DOHH2 (cell line): ENCODE measurements around the gene RASD2.

ENCODE experiments used
- H3F3A ChIP-seq: fragments of 200-600 bp; sonication (generic), shearing (Covaris generic); 2 replicates; pipeline ENCODE4 v1.6.0; 2016; ENCODE audit warnings: antibody characterized with exemption, mild to moderate bottlenecking; ENCODE audit not compliant: control insufficient read depth, insufficient read depth
- H3K27ac ChIP-seq: fragments of 200-600 bp; sonication (generic); 2 replicates; pipeline ENCODE4 v1.5.1; 2014; ENCODE audit warnings: low read depth, mild to moderate bottlenecking, low read length, moderate library complexity
- H3K27me3 ChIP-seq: fragments of 200-600 bp; sonication (generic); 2 replicates; pipeline ENCODE4 v1.6.1; 2014; ENCODE audit warnings: mild to moderate bottlenecking, low read length, mixed read lengths; ENCODE audit not compliant: control insufficient read depth
- H3K36me3 ChIP-seq: fragments of 200-600 bp; sonication (generic); 2 replicates; pipeline ENCODE4 v1.6.1; 2014; ENCODE audit warnings: mild to moderate bottlenecking, low read length, moderate library complexity, mixed read lengths; ENCODE audit not compliant: control insufficient read depth
- H3K4me1 ChIP-seq: fragments of 200-600 bp; sonication (generic); 2 replicates; pipeline ENCODE4 v1.6.1; 2014; ENCODE audit warnings: mild to moderate bottlenecking, low read length, mixed read lengths; ENCODE audit not compliant: control insufficient read depth
- H3K4me2 ChIP-seq: fragments of 200-600 bp; sonication (generic); 2 replicates; pipeline ENCODE4 v1.6.0; 2014; ENCODE audit warnings: mild to moderate bottlenecking, low read length, moderate library complexity
- H3K4me3 ChIP-seq: fragments of 200-600 bp; sonication (generic); 2 replicates; pipeline ENCODE4 v1.5.1; 2014; ENCODE audit warnings: mild to moderate bottlenecking, low read length, mixed read lengths
- H3K79me2 ChIP-seq: fragments of 200-600 bp; sonication (generic); 2 replicates; pipeline ENCODE4 v1.6.1; 2014; ENCODE audit warnings: mild to moderate bottlenecking, low read length, mixed read lengths; ENCODE audit not compliant: control insufficient read depth
- H3K9me2 ChIP-seq: fragments of 200-600 bp; sonication (generic); replicated peaks from 2 replicates; pipeline ENCODE4 v1.6.1; 2014; ENCODE audit warnings: mild to moderate bottlenecking, low read length, mixed read lengths; ENCODE audit not compliant: control insufficient read depth
- H3K9me3 ChIP-seq: fragments of 200-600 bp; sonication (generic); 2 replicates; pipeline ENCODE4 v1.6.1; 2014; ENCODE audit warnings: antibody characterized with exemption, low read length, mixed read lengths; ENCODE audit not compliant: control insufficient read depth, insufficient read depth
- H4K20me1 ChIP-seq: fragments of 200-600 bp; sonication (generic); 2 replicates; pipeline ENCODE4 v1.6.0; 2014; ENCODE audit warnings: low read depth, mild to moderate bottlenecking, antibody characterized with exemption, low read length, moderate library complexity; ENCODE audit not compliant: control insufficient read depth, insufficient read depth
- CTCF ChIP-seq: fragments of 200-600 bp; sonication (generic); IDR thresholded peaks from one replicate; pipeline ENCODE4 v1.5.1; 2014; ENCODE audit warnings: antibody characterized with exemption, mild to moderate bottlenecking, low read depth, low read length; ENCODE audit not compliant: poor library complexity, severe bottlenecking
- EZH2phosphoT487 ChIP-seq: fragments of 200-600 bp; sonication (generic); IDR thresholded peaks from 2 replicates; pipeline ENCODE4 v1.6.1; 2017; ENCODE audit warnings: borderline replicate concordance, mild to moderate bottlenecking, antibody characterized with exemption, low read length, moderate library complexity, mixed read lengths

The RASD2 gene

GRCh38 chr22:35582861-35583670 is 42.4 kb downstream of the RASD2 start:
- no peak overlapping the region for H3K27ac ChIP-seq
- H3K27me3 ChIP-seq = 0 out of 2 replicates have a peak, but pooled peaks cover 3% of the 10 kb centered on the region
- H3K79me2 ChIP-seq = no peaks in the 10 kb centered on the region
- no peaks in the 10 kb centered on the region for H4K20me1 ChIP-seq
- no peaks in the 10 kb centered on the region for H3K9me2 ChIP-seq
- no peaks in the 10 kb centered on the region for H3K9me3 ChIP-seq
- H3K4me2 ChIP-seq = no peak overlapping the region
- no peak overlapping the region for H3K4me3 ChIP-seq
- H3K4me1 ChIP-seq = no peaks in the 10 kb centered on the region
- no peaks in the 10 kb centered on the region for H3K36me3 ChIP-seq
- TF ChIP-seq CTCF (peak; percentile 97), EZH2phosphoT487 (no peak)
- no peaks in the 10 kb centered on the region for H3F3A ChIP-seq

- Histone ChIP-seq H3K27me3 (peaks cover 13% of the 10 kb centered on the region; the same call in 1 of the 2 replicates), H3F3A (no peaks in the 10 kb centered on the region), H3K9me2 (no peaks in the 10 kb centered on the region), H3K27ac (no peak overlapping the region), H3K4me2 (no peak overlapping the region), H3K79me2 (no peaks in the 10 kb centered on the region), H3K36me3 (no peaks in the 10 kb centered on the region), H4K20me1 (no peaks in the 10 kb centered on the region), H3K4me3 (no peak overlapping the region), H3K4me1 (no peaks in the 10 kb centered on the region), H3K9me3 (no peaks in the 10 kb centered on the region)
- no peak for TF ChIP-seq EZH2phosphoT487
- TF ChIP-seq CTCF = no peak
Observed at GRCh38 chr22:35586771-35587170, 46.1 kb downstream of the RASD2 start.

GRCh38 chr22:35587447-35587870 is 46.8 kb downstream of the RASD2 start:
- H3K4me3 ChIP-seq = no peak overlapping the region
- H4K20me1 ChIP-seq = no peaks in the 10 kb centered on the region
- H3K4me2 ChIP-seq = no peak overlapping the region
- H3K9me3 ChIP-seq = no peaks in the 10 kb centered on the region
- no peaks in the 10 kb centered on the region for H3K9me2 ChIP-seq
- H3F3A ChIP-seq = no peaks in the 10 kb centered on the region
- no peaks in the 10 kb centered on the region for H3K4me1 ChIP-seq
- peaks cover 13% of the 10 kb centered on the region; the same call in 1 of the 2 replicates for H3K27me3 ChIP-seq
- no peaks in the 10 kb centered on the region for H3K79me2 ChIP-seq
- no peak for TF ChIP-seq EZH2phosphoT487
- TF ChIP-seq CTCF = no peak
- no peaks in the 10 kb centered on the region for H3K36me3 ChIP-seq
- no peak overlapping the region for H3K27ac ChIP-seq
